Left lung (tissue), 10 donors: Measurements from ENCODE around the gene MAMLD1. TPM values are rescaled to one million over a fixed set of nuclear protein-coding genes. Genes with fewer than 3 reads are reported as not detected.
A peak's percentile ranks its signal among the peaks of the same experiment; 100 is the strongest.

Source experiments
- ATAC-seq: fragments of 200-7000 bp; cut with Tn5 transposase; one replicate; pipeline ENCODE4 v1.9.1; 2020; ENCODE audit warnings: moderate library complexity
- DNase-seq, 4 donors: peaks; one replicate each; pipeline ENCODE4 v3.0.0-alpha.2; 2013 to 2020
- H3K27ac ChIP-seq, 2 donors: fragments of 200-600 bp; sonication (generic) in 1 of 2; one replicate each; pipeline versions ENCODE4 v1.5.0 to v1.8.0; 2020 to 2021
- H3K27me3 ChIP-seq, 2 donors: fragments of 200-600 bp; sonication (generic) in 1 of 2; one replicate each; pipeline versions ENCODE4 v1.5.0 to v1.8.0; 2020 to 2021
- H3K36me3 ChIP-seq, 2 donors: fragments of 200-600 bp; sonication (generic) in 1 of 2; one replicate each; pipeline versions ENCODE4 v1.5.0 to v1.8.0; 2020 to 2021
- H3K4me1 ChIP-seq, 2 donors: fragments of 200-600 bp; one replicate each; pipeline ENCODE4 v1.8.0; 2021
- H3K4me3 ChIP-seq, 2 donors: fragments of 200-600 bp; sonication (generic) in 1 of 2; one replicate each; pipeline versions ENCODE4 v1.5.0 to v1.8.0; 2020 to 2021; ENCODE audit warnings: mild to moderate bottlenecking in 1 of 2
- H3K9me3 ChIP-seq, 2 donors: fragments of 200-600 bp; sonication (generic) in 1 of 2; one replicate each; pipeline versions ENCODE4 v1.5.0 to v1.8.0; 2020 to 2021
- CTCF ChIP-seq, 2 donors: fragments of 200-600 bp; sonication (generic) in 1 of 2; IDR thresholded peaks; one replicate each; pipeline versions ENCODE4 v1.5.0 to v1.8.0; 2021; ENCODE audit warnings: antibody characterized with exemption in 2 of 2
- intact Hi-C, 2 donors: fragments of 100-400 bp; cut with DNase I; formaldehyde crosslinking; loops; one replicate each; pipeline versions ENCODE4 v1.11.2 to v1.14.2; 2022
- polyA plus RNA-seq, 6 donors: library from polyadenylated mRNA; unstranded; fragments of 120-200 nt; gene quantifications; one replicate each; pipeline ENCODE4 v1.2.1, GENCODE V29; 2013; ENCODE audit not compliant: insufficient read length in 6 of 6
- total RNA-seq, 2 donors: library from RNA; stranded (reverse); fragmentation: NEBNext Ultra II Directional; extraction: Animal tissue kit (Norgen Biotek cat#: 25700); gene quantifications; one replicate each; pipeline ENCODE4 v1.2.1, GENCODE V29; 2021
- donor health status: DM: no; HTN: yes; CAD: no.
- donor health status: DM: no; HTN: no; CAD: no.

The MAMLD1 gene
- total and polyA plus RNA-seq, 8 donors = 3.6 to 18.4 (median 14.6) TPM

GRCh38 chrX:150506020-150506419 lies 142.9 kb downstream of the MAMLD1 start:
- no peaks in the 10 kb centered on the region for H3K27me3 ChIP-seq
- H3K4me3 ChIP-seq = no peak overlapping the region
- intact Hi-C loops = no loop called here
- H3K4me1 ChIP-seq = no peaks in the 10 kb centered on the region
- H3K27ac ChIP-seq = peak overlapping the region in 1 of 2 donors; percentile 19
- TF ChIP-seq CTCF (IDR thresholded peaks at IDR 0.05) = no peak
- no peaks in the 10 kb centered on the region for H3K36me3 ChIP-seq
- DNase-seq = no peak
- no peak for ATAC-seq
- no peaks in the 10 kb centered on the region for H3K9me3 ChIP-seq

- Histone ChIP-seq H3K27ac (peak overlapping the region in 1 of 2 donors; percentile 72), H3K27me3 (no peaks in the 10 kb centered on the region)
Measured at GRCh38 chrX:150506486-150506885, 143.4 kb downstream of the MAMLD1 start.

GRCh38 chrX:150507251-150507856 lies 144.2 kb downstream of the MAMLD1 start:
- TF ChIP-seq CTCF (IDR thresholded peaks at IDR 0.05) = no peak
- Histone ChIP-seq H3K4me1 (no peaks in the 10 kb centered on the region), H3K27ac (peak overlapping the region in 1 of 2 donors; percentile 72), H3K4me3 (no peak overlapping the region), H3K36me3 (no peaks in the 10 kb centered on the region), H3K27me3 (no peaks in the 10 kb centered on the region), H3K9me3 (no peaks in the 10 kb centered on the region)
- DNase-seq (no peak), ATAC-seq (no peak)
- intact Hi-C loops = no loop called here

More at GRCh38 chrX:150506486-150506885, 143.4 kb downstream of the MAMLD1 start:
- no peaks in the 10 kb centered on the region for H3K36me3 ChIP-seq
- DNase-seq = no peak
- intact Hi-C loops = no loop called here
- no peaks in the 10 kb centered on the region for H3K4me1 ChIP-seq
- H3K4me3 ChIP-seq = no peak overlapping the region
- no peaks in the 10 kb centered on the region for H3K9me3 ChIP-seq
- ATAC-seq = peak; percentile 21
- TF ChIP-seq CTCF (IDR thresholded peaks at IDR 0.05) = no peak

GRCh38 chrX:150508018-150508417 lies 144.9 kb downstream of the MAMLD1 start:
- H3K4me3 ChIP-seq = no peak overlapping the region
- ATAC-seq = no peak
- no peak for TF ChIP-seq CTCF (IDR thresholded peaks at IDR 0.05)
- peak overlapping the region; percentile 60 to 72 for H3K27ac ChIP-seq
- H3K36me3 ChIP-seq = no peaks in the 10 kb centered on the region
- H3K4me1 ChIP-seq = no peaks in the 10 kb centered on the region
- no peaks in the 10 kb centered on the region for H3K27me3 ChIP-seq
- no peaks in the 10 kb centered on the region for H3K9me3 ChIP-seq
- no peak for DNase-seq
- intact Hi-C loops = no loop called here

- H3K36me3 ChIP-seq = no peaks in the 10 kb centered on the region
- TF ChIP-seq CTCF (IDR thresholded peaks at IDR 0.05) = no peak
- H3K4me1 ChIP-seq = no peaks in the 10 kb centered on the region
- no peaks in the 10 kb centered on the region for H3K27me3 ChIP-seq
- DNase-seq = peak in 2 of 4 donors; percentile 50 to 76
- peak overlapping the region; percentile 60 to 72 for H3K27ac ChIP-seq
- no peaks in the 10 kb centered on the region for H3K9me3 ChIP-seq
- peak; percentile 64 for ATAC-seq
- no peak overlapping the region for H3K4me3 ChIP-seq
- intact Hi-C loops = no loop called here
Measured at GRCh38 chrX:150508451-150509367, 145.6 kb downstream of the MAMLD1 start.
